ENCODE measurements around the gene MSN.
"Not testable (repeated sequence)": the region's sequence is repeated elsewhere in the genome, so short reads cannot be mapped to it uniquely, and the experiment has no call there.

Gene MSN

DNA sequence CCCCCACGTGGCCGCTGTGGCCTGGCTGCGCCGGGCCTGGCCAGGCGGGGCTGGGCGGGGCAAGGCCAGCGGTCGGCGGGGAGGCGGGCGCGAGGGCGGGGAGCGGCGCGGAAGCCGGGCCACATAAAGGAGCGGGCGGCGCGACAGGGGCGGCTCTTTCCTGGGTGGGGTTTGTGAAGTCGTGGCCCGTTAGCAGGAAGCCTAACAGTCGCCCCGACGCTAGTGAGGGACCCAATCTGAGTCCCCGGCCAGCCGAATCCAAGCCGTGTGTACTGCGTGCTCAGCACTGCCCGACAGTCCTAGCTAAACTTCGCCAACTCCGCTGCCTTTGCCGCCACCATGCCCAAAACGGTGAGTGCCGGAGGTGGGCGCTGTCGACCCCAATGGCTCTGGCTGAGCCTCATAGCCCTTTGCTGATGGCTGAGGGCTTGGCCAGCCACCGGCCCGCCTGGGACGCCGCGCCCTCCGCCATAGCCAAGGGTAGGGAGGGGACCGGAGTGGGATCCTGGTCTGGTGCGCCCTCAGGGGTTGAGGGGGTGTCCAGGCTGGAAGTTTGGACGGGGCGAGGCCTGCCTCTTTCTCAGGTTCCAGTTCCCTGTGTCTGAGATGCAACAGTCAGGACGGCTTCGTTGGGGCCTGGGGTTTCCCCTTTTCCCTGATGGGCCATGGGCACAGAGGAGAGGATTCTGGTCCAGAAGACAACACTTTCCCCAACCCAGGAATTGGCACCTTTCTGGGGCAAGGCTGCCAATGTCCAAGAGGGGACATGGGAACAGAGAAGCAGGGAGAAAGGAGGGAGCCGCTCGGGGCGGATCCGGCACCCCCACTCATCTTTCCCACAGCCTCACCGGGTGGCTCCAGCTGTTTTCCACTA lies at the start of gene MSN:
Gene MSN (plus strand): TSS at position 152 of the 874 bp plus-strand sequence. CDS start 188 bp downstream, at position 340.
- TF ChIP-seq, protein P1, sequence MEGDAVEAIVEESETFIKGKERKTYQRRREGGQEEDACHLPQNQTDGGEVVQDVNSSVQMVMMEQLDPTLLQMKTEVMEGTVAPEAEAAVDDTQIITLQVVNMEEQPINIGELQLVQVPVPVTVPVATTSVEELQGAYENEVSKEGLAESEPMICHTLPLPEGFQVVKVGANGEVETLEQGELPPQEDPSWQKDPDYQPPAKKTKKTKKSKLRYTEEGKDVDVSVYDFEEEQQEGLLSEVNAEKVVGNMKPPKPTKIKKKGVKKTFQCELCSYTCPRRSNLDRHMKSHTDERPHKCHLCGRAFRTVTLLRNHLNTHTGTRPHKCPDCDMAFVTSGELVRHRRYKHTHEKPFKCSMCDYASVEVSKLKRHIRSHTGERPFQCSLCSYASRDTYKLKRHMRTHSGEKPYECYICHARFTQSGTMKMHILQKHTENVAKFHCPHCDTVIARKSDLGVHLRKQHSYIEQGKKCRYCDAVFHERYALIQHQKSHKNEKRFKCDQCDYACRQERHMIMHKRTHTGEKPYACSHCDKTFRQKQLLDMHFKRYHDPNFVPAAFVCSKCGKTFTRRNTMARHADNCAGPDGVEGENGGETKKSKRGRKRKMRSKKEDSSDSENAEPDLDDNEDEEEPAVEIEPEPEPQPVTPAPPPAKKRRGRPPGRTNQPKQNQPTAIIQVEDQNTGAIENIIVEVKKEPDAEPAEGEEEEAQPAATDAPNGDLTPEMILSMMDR (IDR thresholded peaks at IDR 0.05; ENCODE audit: unreplicated experiment in 3 of 3) = no peak
- Mint-ChIP-seq H3K27me3 (ENCODE audit: low read depth) (no peaks in the 10 kb centered on the region), H3K27ac (peak within 1 kb of the TSS; percentile 97 to 98 (median 98)), H3K4me3 (peak within 1 kb of the TSS; percentile 91 to 93 (median 91)), H3K36me3 (ENCODE audit: low read depth) (peaks cover 3% of the 10 kb centered on the region), H3K9me3 (peaks cover 11% of the 10 kb centered on the region), H3K4me1 (peaks cover 34% of the 10 kb centered on the region)

GRCh38 chrX:65620096-65620705 lies 47.3 kb upstream of the MSN start:
- not testable (repeated sequence) for H3K4me1 Mint-ChIP-seq; H3K27ac Mint-ChIP-seq; H3K36me3 Mint-ChIP-seq (ENCODE audit: low read depth); H3K27me3 Mint-ChIP-seq (ENCODE audit: low read depth)
- Mint-ChIP-seq H3K4me3 (peak overlapping the region in 1 of 3 experiments; percentile 48), H3K9me3 (peaks cover 28% of the 10 kb centered on the region)

DNA sequence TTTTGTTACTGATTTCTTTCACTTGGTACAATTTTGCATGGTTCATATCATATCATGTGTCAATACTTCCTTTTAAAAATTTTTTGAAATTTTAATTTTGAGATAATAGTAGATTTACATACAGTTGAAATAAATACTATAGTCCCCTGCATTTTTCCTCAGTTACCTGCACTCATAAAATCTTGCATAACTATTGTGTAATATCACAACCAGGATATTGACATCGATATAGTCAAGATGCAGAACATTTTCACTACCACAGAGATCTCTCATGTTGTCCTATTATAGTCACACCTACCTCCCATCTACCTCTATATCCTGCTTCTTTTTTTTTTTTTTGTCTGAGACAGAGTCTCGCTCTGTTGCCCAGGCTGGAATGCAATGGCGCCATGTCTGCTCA lies 36.7 kb upstream of the MSN start:
- Mint-ChIP-seq H3K36me3 (ENCODE audit: low read depth) (no peaks in the 10 kb centered on the region), H3K4me1 (peaks cover 11% of the 10 kb centered on the region), H3K9me3 (peaks cover 26% of the 10 kb centered on the region), H3K27ac (no peak overlapping the region), H3K27me3 (ENCODE audit: low read depth) (no peaks in the 10 kb centered on the region), H3K4me3 (no peak overlapping the region)
- TF ChIP-seq, protein P1 (IDR thresholded peaks at IDR 0.05; ENCODE audit: unreplicated experiment in 3 of 3) = no peak

- H3K9me3 Mint-ChIP-seq = peaks cover 22% of the 10 kb centered on the region
Observed at GRCh38 chrX:65633826-65634225, 33.6 kb upstream of the MSN start.

DNA sequence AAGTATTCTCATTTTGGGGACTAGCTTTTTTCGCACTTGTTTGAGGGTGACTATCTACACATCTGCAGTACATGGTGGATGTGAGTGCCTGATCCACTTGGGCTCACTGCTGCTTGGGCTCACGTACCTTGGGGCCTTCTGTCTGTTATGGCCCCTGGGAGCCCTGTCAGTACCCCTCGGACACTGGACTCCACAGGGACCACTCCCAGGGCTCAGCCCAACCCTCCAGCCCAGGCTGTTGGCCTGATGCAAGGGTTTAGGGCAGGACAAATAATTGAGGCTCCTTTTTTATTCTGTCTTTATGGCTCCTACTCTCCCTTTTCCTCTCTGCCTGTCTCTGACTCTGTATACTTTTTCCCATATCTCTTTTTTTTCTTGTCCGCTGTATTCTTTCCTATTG lies 32.7 kb upstream of the MSN start:
- Mint-ChIP-seq H3K27me3 (ENCODE audit: low read depth) (no peaks in the 10 kb centered on the region), H3K9me3 (peaks cover 18% of the 10 kb centered on the region), H3K4me3 (no peak overlapping the region), H3K4me1 (peaks cover 16% of the 10 kb centered on the region), H3K36me3 (ENCODE audit: low read depth) (no peaks in the 10 kb centered on the region), H3K27ac (peak overlapping the region in 2 of 3 experiments; percentile 82 to 87)
- TF ChIP-seq, protein P1 (IDR thresholded peaks at IDR 0.05; ENCODE audit: unreplicated experiment in 3 of 3) = no peak

More at GRCh38 chrX:65633826-65634225, 33.6 kb upstream of the MSN start:
- Mint-ChIP-seq H3K4me3 (no peak overlapping the region), H3K27ac (no peak overlapping the region), H3K4me1 (peaks cover 16% of the 10 kb centered on the region), H3K27me3 (ENCODE audit: low read depth) (no peaks in the 10 kb centered on the region), H3K36me3 (ENCODE audit: low read depth) (no peaks in the 10 kb centered on the region)
- TF ChIP-seq, protein P1 (IDR thresholded peaks at IDR 0.05; ENCODE audit: unreplicated experiment in 3 of 3) = no peak

DNA sequence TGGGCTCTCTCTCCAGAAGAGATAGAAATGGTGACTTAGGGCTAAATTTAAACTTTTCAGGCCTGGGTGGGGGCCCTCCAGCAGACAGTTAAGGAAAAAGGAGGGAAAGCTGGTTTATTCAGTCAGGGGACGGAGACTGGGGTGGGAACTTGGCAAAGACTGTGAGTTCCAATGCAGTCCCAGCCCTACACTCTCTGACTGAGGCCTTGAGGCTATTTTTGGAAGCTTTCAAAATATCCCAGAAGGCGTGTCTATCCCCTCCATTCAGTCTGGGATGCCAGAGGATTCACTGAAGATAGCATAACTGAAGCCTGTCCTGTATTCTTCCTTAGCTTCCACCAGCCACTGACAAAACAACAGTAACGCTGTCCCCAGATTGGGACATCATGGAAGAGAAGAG lies 32.1 kb upstream of the MSN start:
- Mint-ChIP-seq H3K4me1 (peaks cover 16% of the 10 kb centered on the region), H3K9me3 (peaks cover 19% of the 10 kb centered on the region), H3K27ac (peak overlapping the region in 2 of 3 experiments; percentile 82 to 87), H3K36me3 (ENCODE audit: low read depth) (no peaks in the 10 kb centered on the region), H3K27me3 (ENCODE audit: low read depth) (no peaks in the 10 kb centered on the region), H3K4me3 (peak overlapping the region in 1 of 3 experiments; percentile 2)
- TF ChIP-seq, protein P1 (IDR thresholded peaks at IDR 0.05; ENCODE audit: unreplicated experiment in 3 of 3) = no peak
